Measurements from ENCODE around the gene PPM1A. TPM values are rescaled to one million over a fixed set of nuclear protein-coding genes. Genes with fewer than 3 reads are reported as not detected.

Gene PPM1A
- total RNA-seq, 1 donor from 2014 or later, result 35.5 TPM

DNA sequence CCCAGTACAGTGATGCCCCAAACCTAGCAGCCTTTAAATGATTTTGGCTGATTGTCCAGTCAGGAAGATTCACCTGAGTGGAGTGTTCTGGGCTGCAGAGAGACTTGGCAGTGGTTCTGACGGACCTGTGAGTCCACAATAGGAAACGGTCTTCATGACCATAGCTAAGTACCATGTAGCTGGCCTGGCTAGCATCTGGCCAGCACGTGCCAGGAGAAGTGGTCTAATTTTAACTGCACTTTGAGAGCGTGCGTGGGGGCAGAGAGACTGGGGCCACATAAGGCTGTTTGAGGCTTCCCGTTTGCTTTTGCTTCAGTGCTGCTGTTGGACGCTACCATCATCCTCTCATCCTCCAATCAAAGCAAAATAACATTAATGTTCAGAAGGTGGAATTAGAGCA lies 54.7 kb downstream of the PPM1A start:
- no peak for DNase-seq (ENCODE audit: low read depth)
- TF ChIP-seq, protein P1, sequence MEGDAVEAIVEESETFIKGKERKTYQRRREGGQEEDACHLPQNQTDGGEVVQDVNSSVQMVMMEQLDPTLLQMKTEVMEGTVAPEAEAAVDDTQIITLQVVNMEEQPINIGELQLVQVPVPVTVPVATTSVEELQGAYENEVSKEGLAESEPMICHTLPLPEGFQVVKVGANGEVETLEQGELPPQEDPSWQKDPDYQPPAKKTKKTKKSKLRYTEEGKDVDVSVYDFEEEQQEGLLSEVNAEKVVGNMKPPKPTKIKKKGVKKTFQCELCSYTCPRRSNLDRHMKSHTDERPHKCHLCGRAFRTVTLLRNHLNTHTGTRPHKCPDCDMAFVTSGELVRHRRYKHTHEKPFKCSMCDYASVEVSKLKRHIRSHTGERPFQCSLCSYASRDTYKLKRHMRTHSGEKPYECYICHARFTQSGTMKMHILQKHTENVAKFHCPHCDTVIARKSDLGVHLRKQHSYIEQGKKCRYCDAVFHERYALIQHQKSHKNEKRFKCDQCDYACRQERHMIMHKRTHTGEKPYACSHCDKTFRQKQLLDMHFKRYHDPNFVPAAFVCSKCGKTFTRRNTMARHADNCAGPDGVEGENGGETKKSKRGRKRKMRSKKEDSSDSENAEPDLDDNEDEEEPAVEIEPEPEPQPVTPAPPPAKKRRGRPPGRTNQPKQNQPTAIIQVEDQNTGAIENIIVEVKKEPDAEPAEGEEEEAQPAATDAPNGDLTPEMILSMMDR (IDR thresholded peaks at IDR 0.05; ENCODE audit: insufficient read depth, low read length, severe bottlenecking), result no peak

DNA sequence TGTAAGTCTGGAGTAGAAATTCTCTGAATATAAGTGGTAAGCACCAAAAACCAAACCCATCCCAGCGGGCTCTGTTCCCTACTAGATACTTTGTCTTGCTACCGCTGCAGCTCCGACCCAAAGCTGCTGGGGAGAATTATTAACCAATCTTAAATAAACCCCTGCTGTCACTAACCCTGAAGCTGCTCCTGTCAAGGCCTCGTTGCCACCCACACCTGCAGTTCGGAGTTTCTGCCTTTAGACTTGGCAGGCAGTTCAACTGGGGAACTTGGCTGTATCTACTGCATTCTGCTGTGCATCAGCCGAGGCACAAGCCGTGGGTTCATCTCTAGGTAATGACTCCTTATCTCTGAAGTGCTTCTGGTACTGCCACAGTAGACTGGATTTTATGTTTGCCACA lies 55.5 kb downstream of the PPM1A start:
- no peaks in the 10 kb centered on the region for H3K27me3 ChIP-seq (ENCODE audit: control insufficient read depth, insufficient read depth, low read length)
- TF ChIP-seq, protein P1 (IDR thresholded peaks at IDR 0.05; ENCODE audit: insufficient read depth, low read length, severe bottlenecking), result no peak
- DNase-seq (ENCODE audit: low read depth), result no peak
- no peak overlapping the region for H3K4me3 ChIP-seq (ENCODE audit: low read depth, low read length)
- H3K36me3 ChIP-seq (ENCODE audit: control insufficient read depth, insufficient read depth, low read length), result no peaks in the 10 kb centered on the region
- FAIRE-seq, result no peak

More for the DNA sequence above, 54.7 kb downstream of the PPM1A start:
- no peak overlapping the region for H3K4me3 ChIP-seq (ENCODE audit: low read depth, low read length)
- H3K27me3 ChIP-seq (ENCODE audit: control insufficient read depth, insufficient read depth, low read length), result no peaks in the 10 kb centered on the region
- no peak for FAIRE-seq
- H3K36me3 ChIP-seq (ENCODE audit: control insufficient read depth, insufficient read depth, low read length), result no peaks in the 10 kb centered on the region

DNA sequence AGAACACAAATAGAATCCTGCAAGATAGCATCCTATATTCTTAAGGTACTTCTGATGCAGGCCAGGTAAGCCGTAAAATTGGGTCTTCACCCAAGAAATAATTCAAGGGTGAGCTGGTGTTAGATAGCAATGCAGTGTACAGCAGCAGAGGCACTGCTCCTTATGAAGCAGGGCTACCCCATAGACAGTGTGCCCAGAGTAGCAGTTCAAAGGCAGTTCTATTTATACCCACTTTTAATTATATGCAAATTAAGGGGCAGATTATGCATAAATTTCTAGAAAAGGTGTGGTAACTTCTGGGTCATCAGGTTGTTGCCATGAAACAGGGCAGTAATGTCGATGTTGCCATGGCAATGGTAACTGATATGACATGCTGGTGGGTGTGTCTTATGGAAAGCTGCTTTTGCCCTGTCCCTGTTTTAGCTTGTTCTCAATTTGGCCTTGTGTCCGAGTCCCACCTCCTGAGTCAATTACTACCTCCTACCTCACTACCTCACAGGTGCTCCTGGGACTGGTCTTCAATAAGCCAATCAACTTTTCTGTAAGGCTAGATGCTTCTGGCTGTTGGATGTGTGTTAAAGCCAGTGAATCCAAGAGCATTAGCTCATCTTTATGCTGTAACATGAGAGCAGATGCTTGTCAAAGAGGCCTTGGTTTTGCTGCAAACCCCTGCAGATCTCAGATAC lies 61.0 kb downstream of the PPM1A start:
- TF ChIP-seq, protein P1 (IDR thresholded peaks at IDR 0.05; ENCODE audit: insufficient read depth, low read length, severe bottlenecking), result no peak
- FAIRE-seq (no peak), DNase-seq (ENCODE audit: low read depth) (no peak)
- no peaks in the 10 kb centered on the region for H3K36me3 ChIP-seq (ENCODE audit: control insufficient read depth, insufficient read depth, low read length)
- H3K4me3 ChIP-seq (ENCODE audit: low read depth, low read length), result no peak overlapping the region
- H3K27me3 ChIP-seq (ENCODE audit: control insufficient read depth, insufficient read depth, low read length), result no peaks in the 10 kb centered on the region

DNA sequence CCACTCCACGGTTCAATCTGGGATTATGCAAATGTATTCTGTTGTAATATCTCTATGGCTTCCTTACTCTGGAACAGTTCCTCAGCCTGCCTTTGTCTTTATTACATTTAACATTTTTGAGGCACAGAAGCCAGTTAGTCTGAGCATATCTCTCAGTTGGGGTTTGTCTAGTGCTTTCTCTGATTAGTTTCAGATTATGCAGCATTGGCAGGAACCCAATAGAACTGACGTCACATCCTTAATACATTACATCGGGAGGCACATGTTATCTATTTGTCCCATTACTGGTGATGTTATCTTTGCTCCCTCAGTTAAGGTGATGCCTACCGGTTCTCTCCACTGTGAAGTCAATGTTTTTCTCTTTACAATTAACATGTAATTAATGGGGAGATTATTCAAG lies 62.4 kb downstream of the PPM1A start:
- Histone ChIP-seq H3K27me3 (ENCODE audit: control insufficient read depth, insufficient read depth, low read length) (no peaks in the 10 kb centered on the region), H3K4me3 (ENCODE audit: low read depth, low read length) (no peak overlapping the region), H3K36me3 (ENCODE audit: control insufficient read depth, insufficient read depth, low read length) (no peaks in the 10 kb centered on the region)
- FAIRE-seq, result no peak
- TF ChIP-seq, protein P1 (IDR thresholded peaks at IDR 0.05; ENCODE audit: insufficient read depth, low read length, severe bottlenecking), result no peak
- no peak for DNase-seq (ENCODE audit: low read depth)

DNA sequence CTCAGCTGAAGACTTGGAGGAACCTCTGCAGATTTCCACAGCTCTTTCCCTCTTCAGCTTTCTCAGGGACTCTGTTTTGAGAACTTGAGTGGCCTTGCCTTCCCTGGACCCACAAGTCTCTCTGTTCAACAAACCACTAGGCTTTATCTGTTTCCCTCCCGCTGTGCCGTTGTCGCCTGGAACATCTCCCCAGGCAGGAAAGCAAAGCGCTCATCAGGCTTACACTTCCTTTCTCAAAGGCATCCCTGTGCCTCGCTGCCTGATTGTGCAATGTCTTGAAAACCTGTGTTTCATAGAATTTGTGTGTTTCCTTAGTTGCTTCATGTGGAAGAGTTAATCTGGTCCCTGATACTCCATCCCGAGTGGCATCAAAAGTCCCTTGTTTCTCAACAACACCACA lies 64.1 kb downstream of the PPM1A start:
- FAIRE-seq (no peak), DNase-seq (ENCODE audit: low read depth) (no peak)
- no peaks in the 10 kb centered on the region for H3K27me3 ChIP-seq (ENCODE audit: control insufficient read depth, insufficient read depth, low read length)
- H3K36me3 ChIP-seq (ENCODE audit: control insufficient read depth, insufficient read depth, low read length), result no peaks in the 10 kb centered on the region
- no peak overlapping the region for H3K4me3 ChIP-seq (ENCODE audit: low read depth, low read length)
- TF ChIP-seq, protein P1 (IDR thresholded peaks at IDR 0.05; ENCODE audit: insufficient read depth, low read length, severe bottlenecking), result no peak
